ENCODE results near the gene KHDC4.
"Not testable (repeated sequence)": the region's sequence is repeated elsewhere in the genome, so short reads cannot be mapped to it uniquely, and the experiment has no call there.

KHDC4 gene

GRCh38 chr1:155909894-155910293, 24.3 kb downstream of the KHDC4 start:
- DNase-seq (ENCODE audit: low spot score), result no peak

DNA sequence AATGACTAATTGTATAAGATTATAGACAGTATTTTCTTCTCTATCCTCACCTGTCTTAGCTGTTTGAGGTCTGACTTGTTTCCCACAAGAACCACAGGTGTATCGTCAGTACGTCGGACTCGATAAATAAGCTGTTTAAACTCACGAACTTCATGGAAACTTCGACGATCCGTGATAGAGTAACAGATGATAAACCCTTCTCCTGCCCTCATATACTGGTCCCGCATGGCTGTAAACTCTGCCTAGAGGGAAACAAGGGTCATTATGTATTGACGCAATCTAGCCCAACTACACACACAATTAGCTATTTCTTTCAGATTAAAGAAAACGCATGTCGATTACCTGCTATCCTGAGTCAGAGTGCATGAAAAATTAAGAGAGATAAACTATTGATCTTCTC, 30.0 kb downstream of the KHDC4 start:
- DNase-seq (ENCODE audit: low spot score), result no peak

- DNase-seq (ENCODE audit: low spot score), result no peak
Measured at GRCh38 chr1:155900161-155900560, 34.1 kb downstream of the KHDC4 start.

- no peak for DNase-seq (ENCODE audit: low spot score)
Measured at GRCh38 chr1:155899683-155900082, 34.5 kb downstream of the KHDC4 start.

- DNase-seq (ENCODE audit: low spot score), result no peak
Measured at GRCh38 chr1:155898888-155899287, 35.3 kb downstream of the KHDC4 start.

DNA sequence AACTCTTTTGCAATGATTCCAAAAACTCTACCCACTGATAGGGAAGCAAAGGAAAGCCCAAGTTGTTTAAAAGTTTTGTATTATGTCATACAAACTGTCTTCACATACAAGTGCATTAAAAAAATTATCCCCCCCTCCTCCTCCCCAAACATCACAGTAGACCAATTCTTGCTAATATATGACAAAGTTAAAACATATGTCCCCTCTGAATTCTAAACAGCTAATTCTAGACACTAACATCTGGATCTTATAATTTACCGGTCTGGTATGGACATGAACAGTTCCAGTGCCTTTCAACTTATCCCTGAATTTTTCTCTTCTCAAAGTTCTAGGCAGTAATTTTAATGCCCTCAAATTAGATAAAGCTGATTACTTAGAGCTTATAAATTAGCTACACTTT, 36.5 kb downstream of the KHDC4 start:
- no peak for DNase-seq (ENCODE audit: low spot score)

GRCh38 chr1:155896476-155896875, 37.7 kb downstream of the KHDC4 start:
- DNase-seq (ENCODE audit: low spot score), result not testable (repeated sequence)

- not testable (repeated sequence) for DNase-seq (ENCODE audit: low spot score)
Measured at GRCh38 chr1:155895617-155896016, 38.6 kb downstream of the KHDC4 start.

DNA sequence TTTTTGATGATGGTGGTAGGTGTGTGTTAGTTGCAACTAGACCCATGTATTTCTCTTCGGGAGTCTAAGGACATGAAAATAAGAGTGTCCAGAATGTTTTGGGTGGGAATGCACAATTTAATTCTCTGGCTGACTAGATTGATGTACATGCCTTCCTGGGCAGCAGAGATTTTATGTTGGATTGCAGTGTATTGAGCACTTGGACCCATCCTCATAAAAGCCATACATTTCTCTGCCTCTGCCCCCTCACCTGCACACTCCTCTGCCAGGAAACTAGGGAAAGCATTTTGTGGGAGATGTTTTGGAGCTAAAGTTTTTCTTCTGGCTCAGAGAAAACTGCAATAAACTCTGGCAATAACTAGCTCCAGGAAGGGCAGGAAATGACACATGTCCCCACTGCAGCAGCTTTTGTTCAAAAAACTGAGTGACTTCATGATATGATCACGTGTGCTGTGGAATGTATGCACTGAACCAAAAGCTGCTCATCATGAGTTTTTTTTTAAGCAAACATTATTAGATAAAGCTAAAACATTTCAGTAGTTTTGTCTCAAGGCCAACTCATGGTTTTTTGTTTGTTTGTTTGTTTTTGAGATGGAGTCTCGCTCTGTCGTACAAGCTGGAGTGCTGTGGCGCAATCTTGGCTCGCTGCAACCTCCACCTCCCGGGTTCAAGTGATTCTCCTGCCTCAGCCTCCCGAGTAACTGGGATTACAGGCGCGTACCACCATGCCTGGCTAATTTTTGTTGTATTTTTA, 40.6 kb downstream of the KHDC4 start:
- no peak for DNase-seq (ENCODE audit: low spot score)

- no peak for DNase-seq (ENCODE audit: low spot score)
Measured at GRCh38 chr1:155892796-155893195, 41.4 kb downstream of the KHDC4 start.

DNA sequence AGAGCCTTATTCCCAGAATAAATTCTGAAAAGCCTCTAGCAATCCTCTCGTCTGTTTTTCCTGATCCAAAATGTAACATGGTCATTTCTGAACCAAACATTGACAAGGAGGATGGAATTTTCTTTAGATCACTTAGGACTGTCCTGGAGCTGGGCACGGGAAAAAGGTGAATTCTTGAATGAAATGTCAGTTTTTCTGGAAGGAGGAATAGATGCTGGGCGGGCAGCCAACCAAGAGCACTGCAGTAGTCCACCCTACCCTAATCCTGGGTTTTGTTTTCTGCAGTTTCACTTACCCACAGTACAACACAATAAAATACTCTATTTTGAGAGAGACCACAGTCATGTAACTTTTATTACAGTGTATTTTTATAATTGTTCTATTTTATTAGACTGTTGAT, 44.0 kb downstream of the KHDC4 start:
- no peak for DNase-seq (ENCODE audit: low spot score)

- DNase-seq (ENCODE audit: low spot score), result no peak
Measured at GRCh38 chr1:155889566-155889965, 44.6 kb downstream of the KHDC4 start.

- DNase-seq (ENCODE audit: low spot score), result no peak
Measured at GRCh38 chr1:155888481-155888880, 45.7 kb downstream of the KHDC4 start.

DNA sequence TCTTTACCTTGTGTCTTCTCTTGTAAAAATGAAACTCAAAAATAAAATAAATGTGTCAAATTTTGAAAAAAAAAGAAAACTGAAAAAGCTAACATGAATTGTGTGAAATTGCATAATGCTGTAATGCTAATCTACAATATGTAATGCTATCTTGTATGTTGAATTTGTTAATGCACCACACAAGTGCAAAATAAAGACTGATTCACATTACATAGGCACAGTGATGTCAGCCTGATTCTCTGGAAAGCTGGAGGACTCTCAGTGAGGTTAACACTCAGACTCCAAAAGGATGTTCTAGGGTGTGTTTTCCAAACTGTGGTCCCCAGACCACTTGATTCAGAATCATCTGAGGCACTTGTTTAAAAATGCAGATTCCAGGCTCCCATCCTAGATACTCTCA, 49.2 kb downstream of the KHDC4 start:
- no peak for DNase-seq (ENCODE audit: low spot score)

GRCh38 chr1:155884031-155884960, 49.9 kb downstream of the KHDC4 start:
- no peak for DNase-seq (ENCODE audit: low spot score)

DNA sequence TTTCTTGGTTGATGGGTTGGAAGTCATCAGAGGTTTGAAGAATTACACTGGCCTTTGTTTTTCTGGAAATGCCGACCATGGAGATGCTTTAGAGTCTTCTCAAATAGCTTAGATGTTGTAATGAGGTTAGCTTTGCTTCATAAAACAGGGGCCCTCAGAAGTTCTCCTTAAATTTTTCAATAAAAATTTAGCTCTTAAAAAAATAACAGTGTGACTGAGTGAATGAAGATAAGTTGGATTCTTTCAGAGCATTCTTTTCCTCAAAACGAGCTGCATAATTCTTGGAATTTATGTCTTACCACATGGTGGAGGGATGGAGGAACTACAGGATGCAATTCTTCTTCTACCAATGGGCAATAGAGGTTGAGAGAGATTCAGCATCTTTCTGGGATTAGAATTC, 51.4 kb downstream of the KHDC4 start:
- no peak for DNase-seq (ENCODE audit: low spot score)

GRCh38 chr1:155882235-155882634, 52.0 kb downstream of the KHDC4 start:
- DNase-seq (ENCODE audit: low spot score), result no peak

- DNase-seq (ENCODE audit: low spot score), result no peak
Measured at GRCh38 chr1:155880950-155881349, 53.3 kb downstream of the KHDC4 start.

DNA sequence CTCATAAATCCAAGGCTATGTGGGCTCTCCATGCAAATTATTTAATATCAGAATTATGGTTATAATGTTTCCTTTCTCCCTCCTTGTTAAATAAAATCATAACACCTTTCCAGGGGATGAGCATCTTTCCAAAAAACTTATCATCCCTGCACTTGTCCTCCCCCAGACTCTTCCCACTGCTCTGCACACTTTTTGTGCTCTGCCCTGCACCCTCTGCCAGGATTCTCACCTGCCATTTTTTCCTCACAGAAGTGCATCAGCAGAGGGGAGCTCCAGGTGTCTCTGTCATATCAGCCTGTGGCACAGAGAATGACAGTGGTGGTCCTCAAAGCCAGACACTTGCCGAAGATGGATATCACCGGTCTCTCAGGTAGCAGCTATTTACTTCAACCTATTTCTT, 54.0 kb downstream of the KHDC4 start:
- no peak for DNase-seq (ENCODE audit: low spot score)

DNA sequence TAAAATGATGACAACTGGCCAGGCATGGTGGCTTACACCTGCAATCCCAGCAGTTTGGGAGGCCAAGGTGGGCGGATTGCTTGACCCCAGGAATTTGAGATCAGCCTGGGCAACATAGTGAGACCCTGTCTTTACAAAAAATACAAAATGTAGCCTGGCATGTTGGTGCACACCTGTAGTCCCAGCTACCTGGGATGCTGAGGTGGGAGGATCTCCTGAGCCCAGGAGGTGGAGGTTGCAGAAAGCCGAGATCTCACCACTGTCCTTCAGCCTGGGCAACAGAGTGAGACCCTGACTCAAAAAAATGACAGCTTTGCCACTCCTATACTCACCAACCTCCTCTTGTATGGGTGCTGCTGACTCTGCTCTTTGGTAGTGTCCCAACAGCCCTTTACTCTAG, 56.3 kb downstream of the KHDC4 start:
- DNase-seq (ENCODE audit: low spot score), result no peak

- DNase-seq (ENCODE audit: low spot score), result no peak
Measured at GRCh38 chr1:155873860-155874259, 60.4 kb downstream of the KHDC4 start.

- DNase-seq (ENCODE audit: low spot score), result no peak
Measured at GRCh38 chr1:155872527-155872926, 61.7 kb downstream of the KHDC4 start.

DNA sequence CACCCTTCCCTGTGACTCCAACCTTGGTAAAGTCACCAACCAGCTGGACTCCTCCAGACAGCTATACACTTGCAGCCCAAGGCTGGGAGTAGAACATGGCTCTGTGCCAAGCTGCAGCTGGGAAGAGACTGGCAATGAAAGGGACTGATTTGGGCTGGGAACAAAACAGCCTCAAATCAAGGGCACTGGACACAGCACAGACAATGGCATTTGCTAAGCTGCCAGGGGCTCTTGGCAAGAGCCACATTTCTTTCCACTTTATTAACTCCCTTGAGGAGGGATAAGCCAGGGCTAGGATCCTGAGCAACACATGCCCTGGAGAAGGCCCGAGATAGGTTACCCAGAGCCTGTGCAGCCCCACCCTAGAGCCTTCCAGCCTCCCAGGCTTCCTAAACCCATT, 62.8 kb downstream of the KHDC4 start:
- DNase-seq (ENCODE audit: low spot score), result no peak
